ENCODE data around the gene COL27A1. TPM values are rescaled to one million over a fixed set of nuclear protein-coding genes. Genes with fewer than 3 reads are reported as not detected.

The COL27A1 gene
- total RNA-seq, 1 experiment from 2014 or later, result 37.0 TPM

DNA sequence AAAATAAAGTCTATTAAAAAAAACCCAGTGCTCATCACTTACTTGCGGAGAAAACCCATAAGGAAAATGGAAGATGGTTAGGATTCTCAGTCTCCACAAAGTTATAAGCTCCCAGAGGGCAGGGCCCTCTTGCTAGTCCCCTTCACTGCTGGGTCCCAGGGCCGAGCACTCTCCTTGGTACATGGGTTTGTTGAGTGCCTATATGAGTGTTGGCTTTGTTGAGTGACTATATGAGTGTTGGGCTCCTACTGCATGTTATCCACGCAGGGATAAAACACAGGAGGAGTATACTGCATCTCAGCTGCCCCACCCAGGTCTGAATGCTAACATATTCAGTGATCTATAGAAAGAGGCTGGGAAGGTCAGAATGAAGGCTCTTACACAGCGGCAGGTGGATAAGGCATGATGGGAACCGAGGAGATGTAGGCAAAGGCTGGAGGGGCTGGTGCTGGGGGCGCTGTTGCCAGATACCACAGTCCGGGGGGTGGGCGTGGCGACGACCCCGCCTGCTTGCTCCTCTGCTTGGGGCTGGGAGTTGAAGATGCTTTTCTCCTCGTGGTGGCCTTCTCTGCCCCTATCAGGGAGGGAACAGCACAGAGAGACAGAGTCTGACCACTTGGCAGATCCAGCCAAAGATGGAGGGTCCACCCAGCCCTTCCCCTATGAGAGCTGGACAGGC is 186.0 kb downstream of the COL27A1 start:
- TF ChIP-seq, protein P1, sequence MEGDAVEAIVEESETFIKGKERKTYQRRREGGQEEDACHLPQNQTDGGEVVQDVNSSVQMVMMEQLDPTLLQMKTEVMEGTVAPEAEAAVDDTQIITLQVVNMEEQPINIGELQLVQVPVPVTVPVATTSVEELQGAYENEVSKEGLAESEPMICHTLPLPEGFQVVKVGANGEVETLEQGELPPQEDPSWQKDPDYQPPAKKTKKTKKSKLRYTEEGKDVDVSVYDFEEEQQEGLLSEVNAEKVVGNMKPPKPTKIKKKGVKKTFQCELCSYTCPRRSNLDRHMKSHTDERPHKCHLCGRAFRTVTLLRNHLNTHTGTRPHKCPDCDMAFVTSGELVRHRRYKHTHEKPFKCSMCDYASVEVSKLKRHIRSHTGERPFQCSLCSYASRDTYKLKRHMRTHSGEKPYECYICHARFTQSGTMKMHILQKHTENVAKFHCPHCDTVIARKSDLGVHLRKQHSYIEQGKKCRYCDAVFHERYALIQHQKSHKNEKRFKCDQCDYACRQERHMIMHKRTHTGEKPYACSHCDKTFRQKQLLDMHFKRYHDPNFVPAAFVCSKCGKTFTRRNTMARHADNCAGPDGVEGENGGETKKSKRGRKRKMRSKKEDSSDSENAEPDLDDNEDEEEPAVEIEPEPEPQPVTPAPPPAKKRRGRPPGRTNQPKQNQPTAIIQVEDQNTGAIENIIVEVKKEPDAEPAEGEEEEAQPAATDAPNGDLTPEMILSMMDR (conservative IDR thresholded peaks at IDR 0.05; ENCODE audit: low read depth, low read length), result no peak
- no peak for TF ChIP-seq EZH2 (IDR thresholded peaks at IDR 0.05; ENCODE audit: borderline replicate concordance, low read depth, low read length, poor library complexity, severe bottlenecking)
- H3K4me1 ChIP-seq (ENCODE audit: insufficient read depth, low read length, poor library complexity, severe bottlenecking), result no peaks in the 10 kb centered on the region
- DNase-seq (ENCODE audit: low spot score), result no peak
- no peaks in the 10 kb centered on the region for H3K27me3 ChIP-seq (replicated peaks; ENCODE audit: insufficient read depth, low read depth, low read length, poor library complexity)
- H3K9me3 ChIP-seq (ENCODE audit: low read depth, low read length, poor library complexity, severe bottlenecking), result no peaks in the 10 kb centered on the region
- no peak overlapping the region for H3K27ac ChIP-seq (ENCODE audit: low read depth, low read length, poor library complexity, severe bottlenecking)
- H3K4me3 ChIP-seq (ENCODE audit: low read depth, low read length, poor library complexity, severe bottlenecking), result no peak overlapping the region
- ChIA-PET POLR2A (ENCODE audit: low non-redundant PET) (no interaction called here), CTCF (no interaction called here)
- no TSS peak for BruUV-seq (replicated peaks)
- intact Hi-C loops (cut with micrococcal nuclease; ENCODE audit: unreplicated experiment), result no loop called here
- H3K36me3 ChIP-seq (ENCODE audit: insufficient read depth, low read length, poor library complexity, severe bottlenecking), result peaks cover 54% of the 10 kb centered on the region

DNA sequence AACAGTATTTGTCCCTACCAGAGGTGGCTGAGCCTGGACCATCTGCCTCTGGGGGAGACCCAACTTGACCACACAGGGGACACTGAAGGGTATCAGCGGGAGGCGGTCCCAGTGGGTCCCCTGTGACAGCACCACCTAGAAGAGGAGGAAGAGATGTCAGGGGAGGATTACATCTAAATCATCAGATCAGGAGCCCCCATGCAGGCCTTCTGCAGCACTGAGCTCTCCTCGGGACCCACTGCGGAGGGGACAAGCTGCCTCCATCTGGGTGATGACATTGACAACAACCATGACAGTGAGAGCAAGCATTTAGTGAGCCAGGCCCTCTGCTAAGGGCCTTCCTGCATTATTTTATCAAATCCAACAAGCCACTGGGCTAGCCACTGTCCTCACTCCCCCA is 186.7 kb downstream of the COL27A1 start:
- Histone ChIP-seq H3K4me1 (ENCODE audit: insufficient read depth, low read length, poor library complexity, severe bottlenecking) (no peaks in the 10 kb centered on the region), H3K4me3 (ENCODE audit: low read depth, low read length, poor library complexity, severe bottlenecking) (no peak overlapping the region), H3K27me3 (replicated peaks; ENCODE audit: insufficient read depth, low read depth, low read length, poor library complexity) (no peaks in the 10 kb centered on the region), H3K27ac (ENCODE audit: low read depth, low read length, poor library complexity, severe bottlenecking) (no peak overlapping the region), H3K9me3 (ENCODE audit: low read depth, low read length, poor library complexity, severe bottlenecking) (no peaks in the 10 kb centered on the region), H3K36me3 (ENCODE audit: insufficient read depth, low read length, poor library complexity, severe bottlenecking) (peaks cover 61% of the 10 kb centered on the region)
- ChIA-PET CTCF (no interaction called here), POLR2A (ENCODE audit: low non-redundant PET) (no interaction called here)
- no TSS peak for BruUV-seq (replicated peaks)
- intact Hi-C loops (cut with micrococcal nuclease; ENCODE audit: unreplicated experiment), result no loop called here
- no peak for TF ChIP-seq EZH2 (IDR thresholded peaks at IDR 0.05; ENCODE audit: borderline replicate concordance, low read depth, low read length, poor library complexity, severe bottlenecking)
- TF ChIP-seq, protein P1 (conservative IDR thresholded peaks at IDR 0.05; ENCODE audit: low read depth, low read length), result no peak
- DNase-seq (ENCODE audit: low spot score), result no peak

DNA sequence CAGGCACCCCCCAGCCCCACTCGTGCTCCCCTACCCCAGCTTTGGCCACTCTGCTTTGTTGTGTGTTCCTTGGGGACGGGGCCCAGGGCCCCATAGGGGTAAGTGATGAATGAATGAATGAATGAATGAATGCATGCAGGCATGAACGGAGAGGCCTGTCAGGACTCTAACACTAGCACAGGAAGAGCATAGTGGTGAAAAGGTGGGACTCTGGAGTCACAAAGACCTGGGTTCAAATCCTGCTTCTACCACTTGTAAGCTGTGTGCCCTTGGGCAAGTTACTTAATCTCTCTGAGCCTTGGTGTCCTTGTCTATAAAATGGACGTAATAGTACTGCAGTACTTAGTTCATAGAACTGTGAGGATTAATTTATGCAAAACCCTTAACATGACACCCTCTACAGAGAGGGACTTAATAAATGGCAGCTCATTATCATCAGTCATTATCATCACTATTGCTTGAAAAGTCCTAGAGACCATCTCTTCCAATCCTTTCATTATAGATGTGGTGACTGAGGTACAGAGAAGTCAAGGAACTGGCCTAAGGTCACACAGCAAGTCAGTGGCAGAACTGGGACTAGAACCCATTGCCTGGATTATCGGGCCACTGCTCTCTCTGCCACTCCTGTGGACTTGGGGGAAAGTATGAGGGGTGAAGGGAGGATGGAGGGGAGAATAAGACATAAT is 187.6 kb downstream of the COL27A1 start:
- CTCF ChIA-PET, result no interaction called here
- BruUV-seq (replicated peaks), result no TSS peak
- no peak for TF ChIP-seq EZH2 (IDR thresholded peaks at IDR 0.05; ENCODE audit: borderline replicate concordance, low read depth, low read length, poor library complexity, severe bottlenecking)
- TF ChIP-seq, protein P1 (conservative IDR thresholded peaks at IDR 0.05; ENCODE audit: low read depth, low read length), result no peak
- intact Hi-C loops (cut with micrococcal nuclease; ENCODE audit: unreplicated experiment), result no loop called here
- Histone ChIP-seq H3K4me3 (ENCODE audit: low read depth, low read length, poor library complexity, severe bottlenecking) (no peak overlapping the region), H3K4me1 (ENCODE audit: insufficient read depth, low read length, poor library complexity, severe bottlenecking) (no peaks in the 10 kb centered on the region), H3K36me3 (ENCODE audit: insufficient read depth, low read length, poor library complexity, severe bottlenecking) (peaks cover 71% of the 10 kb centered on the region), H3K27ac (ENCODE audit: low read depth, low read length, poor library complexity, severe bottlenecking) (no peak overlapping the region), H3K9me3 (ENCODE audit: low read depth, low read length, poor library complexity, severe bottlenecking) (no peaks in the 10 kb centered on the region), H3K27me3 (replicated peaks; ENCODE audit: insufficient read depth, low read depth, low read length, poor library complexity) (no peaks in the 10 kb centered on the region)
- no peak for DNase-seq (ENCODE audit: low spot score)
- POLR2A ChIA-PET (ENCODE audit: low non-redundant PET), result no interaction called here

Measured in A673 (cell line).